ENCODE data around the gene ZBTB45. TPM values are rescaled to one million over a fixed set of nuclear protein-coding genes. Genes with fewer than 3 reads are reported as not detected.

ZBTB45 gene
- total and polyA plus RNA-seq, 9 of the 15 experiments (the other 6 are each of a cell fraction or from before 2014, with no cell fraction given): 0.08 to 16.1 (median 1.8) TPM

GRCh38 chr19:58509731-58510083, 9.9 kb downstream of the ZBTB45 start:
- intact Hi-C loops (cut with micrococcal nuclease) (loop anchor here (5.0 kb wide), 1 partner anchor 327 kb away; the partner anchor contains the start of gene ZNF274), in situ Hi-C loops (cut with MboI) (no loop called here)
- peak; percentile 3; the same call in 1 of the 3 replicates for ATAC-seq
- no peaks in the 10 kb centered on the region for H4K20me1 ChIP-seq (replicated peaks; ENCODE audit: control insufficient read depth, insufficient read depth, low read length)
- H3K9ac ChIP-seq (ENCODE audit: insufficient read depth in 1 of 2, low read depth in 2 of 2, low read length in 2 of 2): peak overlapping the region in 1 of 2 experiments; percentile 1; a peak in 2 of 4 replicates
- peaks cover 9 to 42% of the 10 kb centered on the region in 2 experiments; a peak in 4 of 5 replicates for H3K4me1 ChIP-seq (replicated peaks in 1 of 2; ENCODE audit: control insufficient read depth in 2 of 2, insufficient read depth in 2 of 2, low read length in 2 of 2)
- H3K9me3 ChIP-seq (replicated peaks; ENCODE audit: control insufficient read depth, insufficient read depth, low read depth, low read length): peaks cover 2% of the 10 kb centered on the region; the same call in 1 of the 2 replicates
- no TSS peak for BruUV-seq (replicated peaks)
- 7% methylated on average over 11 of the region's 11 CpGs for WGBS (ENCODE audit: insufficient coverage, low coverage, missing lambda C conversion rate)
- DNase-seq (ENCODE audit: extremely low read depth in 1 of 4, low spot score in 3 of 4): peak; percentile 31 to 75 (median 52)
- peaks cover 5% of the 10 kb centered on the region for H3K79me2 ChIP-seq (ENCODE audit: control insufficient read depth, insufficient read depth, low read length)
- POLR2A ChIA-PET: interaction anchor here (2.7 kb wide), 1 partner anchor 10 kb away, joined by 10 read pairs; the partner anchor contains the start of gene ZBTB45
- H3K27ac ChIP-seq (ENCODE audit: extremely low read depth, low read depth, low read length): peak overlapping the region; percentile 51; the same call in 1 of the 3 replicates
- CTCF ChIA-PET (ENCODE audit: low intra/inter-chr PET ratio): no interaction called here
- H3K4me3 ChIP-seq: no peak overlapping the region
- FAIRE-seq: peak; percentile 87
- peak overlapping the region; percentile 66 for H3K4me2 ChIP-seq (ENCODE audit: insufficient read depth, low read length)
- H2AFZ ChIP-seq (ENCODE audit: low read depth, low read length): peak overlapping the region; percentile 70
- no peaks in the 10 kb centered on the region for H3K27me3 ChIP-seq (ENCODE audit: control insufficient read depth in 2 of 2, insufficient read depth in 2 of 2, low read length in 2 of 2)
- H3K9me1 ChIP-seq (ENCODE audit: control insufficient read depth, insufficient read depth, low read length): peaks cover 7% of the 10 kb centered on the region
- peaks cover 6% of the 10 kb centered on the region; the same call in 2 of the 3 replicates for H3K36me3 ChIP-seq (ENCODE audit: control insufficient read depth, insufficient read depth, low read length)
- TF ChIP-seq CREM (IDR thresholded peaks at IDR 0.05; ENCODE audit: low read depth): peak; percentile 74
- TF ChIP-seq EP300 (IDR thresholded peaks at IDR 0.05; ENCODE audit: low read length): no peak
- TF ChIP-seq CBFA2T3 (IDR thresholded peaks at IDR 0.05): peak; percentile 72
- peak; percentile 85 for TF ChIP-seq TCF3 (CRISPR knock-in tag; IDR thresholded peaks at IDR 0.05)
- 0 out of 2 replicates have a peak, but pooled peaks have one; percentile 35 for TF ChIP-seq GTF2E2 (tag; IDR thresholded peaks at IDR 0.05)
- peak; percentile 80; the same call in 1 of the 2 replicates for TF ChIP-seq TOE1 (IDR thresholded peaks at IDR 0.05; ENCODE audit: borderline replicate concordance)
- no peak for TF ChIP-seq TOE1 (CRISPR knock-in tag; IDR thresholded peaks at IDR 0.05; ENCODE audit: borderline replicate concordance, low read depth)
- no peak for TF ChIP-seq ZNF23 (CRISPR knock-in tag; IDR thresholded peaks at IDR 0.05)
- no peak for TF ChIP-seq ZNF146 (CRISPR knock-in tag; IDR thresholded peaks at IDR 0.05; ENCODE audit: unreplicated experiment)
- TF ChIP-seq, protein P1, sequence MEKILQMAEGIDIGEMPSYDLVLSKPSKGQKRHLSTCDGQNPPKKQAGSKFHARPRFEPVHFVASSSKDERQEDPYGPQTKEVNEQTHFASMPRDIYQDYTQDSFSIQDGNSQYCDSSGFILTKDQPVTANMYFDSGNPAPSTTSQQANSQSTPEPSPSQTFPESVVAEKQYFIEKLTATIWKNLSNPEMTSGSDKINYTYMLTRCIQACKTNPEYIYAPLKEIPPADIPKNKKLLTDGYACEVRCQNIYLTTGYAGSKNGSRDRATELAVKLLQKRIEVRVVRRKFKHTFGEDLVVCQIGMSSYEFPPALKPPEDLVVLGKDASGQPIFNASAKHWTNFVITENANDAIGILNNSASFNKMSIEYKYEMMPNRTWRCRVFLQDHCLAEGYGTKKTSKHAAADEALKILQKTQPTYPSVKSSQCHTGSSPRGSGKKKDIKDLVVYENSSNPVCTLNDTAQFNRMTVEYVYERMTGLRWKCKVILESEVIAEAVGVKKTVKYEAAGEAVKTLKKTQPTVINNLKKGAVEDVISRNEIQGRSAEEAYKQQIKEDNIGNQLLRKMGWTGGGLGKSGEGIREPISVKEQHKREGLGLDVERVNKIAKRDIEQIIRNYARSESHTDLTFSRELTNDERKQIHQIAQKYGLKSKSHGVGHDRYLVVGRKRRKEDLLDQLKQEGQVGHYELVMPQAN (IDR thresholded peaks at IDR 0.05; ENCODE audit: borderline replicate concordance): no peak
- no peak for TF ChIP-seq STAT6 (CRISPR knock-in tag; IDR thresholded peaks at IDR 0.05)
- peak in 1 of 2 experiments; percentile 93; a peak in 2 of 4 replicates for TF ChIP-seq RCOR1 (IDR thresholded peaks at IDR 0.05; ENCODE audit: borderline replicate concordance in 1 of 2, low read depth in 2 of 2, low read length in 2 of 2)
- TF ChIP-seq MITF (IDR thresholded peaks at IDR 0.05): peak; percentile 42; the same call in 1 of the 2 replicates
- TF ChIP-seq KDM1A (IDR thresholded peaks at IDR 0.05): peak; percentile 43 to 56; a peak in 2 of 4 replicates
- TF ChIP-seq SRSF1 (IDR thresholded peaks at IDR 0.05; ENCODE audit: low read depth, low read length): no peak
- TF ChIP-seq XRCC3 (IDR thresholded peaks at IDR 0.05): no peak
- TF ChIP-seq HDAC2 (IDR thresholded peaks at IDR 0.05): 0 out of 2 replicates have a peak, but pooled peaks have one; percentile 23
- TF ChIP-seq RAD51 (IDR thresholded peaks at IDR 0.05; ENCODE audit: borderline replicate concordance, low read depth): peak; percentile 89
- no peak for TF ChIP-seq MAFG (tag; conservative IDR thresholded peaks at IDR 0.05)

All from K562 (cell line).